Chondrocyte (in vitro differentiated cells): ENCODE measurements around the gene ACSM6. TPM values are rescaled to one million over a fixed set of nuclear protein-coding genes. Genes with fewer than 3 reads are reported as not detected.

ENCODE experiments used
- DNase-seq: peaks from one replicate; pipeline ENCODE4 v3.0.0; 2021; ENCODE audit warnings: mixed read lengths, low spot score
- H3K27ac Mint-ChIP-seq: one replicate; pipeline ENCODE4 v1.8.0; 2021; ENCODE audit warnings: mild to moderate bottlenecking, moderate library complexity, mixed read lengths; ENCODE audit not compliant: unreplicated experiment
- H3K27me3 Mint-ChIP-seq: 2 replicates; pipeline ENCODE4 v1.8.0; 2021; ENCODE audit warnings: low read depth, mixed read lengths
- H3K36me3 Mint-ChIP-seq: 2 replicates; pipeline ENCODE4 v1.8.0; 2021; ENCODE audit warnings: low read depth, mixed read lengths
- H3K4me1 Mint-ChIP-seq: 2 replicates; pipeline ENCODE4 v1.8.0; 2021; ENCODE audit warnings: low read depth, mild to moderate bottlenecking, mixed read lengths
- H3K4me3 Mint-ChIP-seq: one replicate; pipeline ENCODE4 v1.8.0; 2021; ENCODE audit warnings: mild to moderate bottlenecking, moderate library complexity, mixed read lengths; ENCODE audit not compliant: unreplicated experiment
- H3K9me3 Mint-ChIP-seq: 2 replicates; pipeline ENCODE4 v1.8.0; 2021; ENCODE audit warnings: low read depth, mixed read lengths
- CTCF ChIP-seq: fragments of 200-600 bp; sonication (generic); IDR thresholded peaks from 2 replicates; pipeline ENCODE4 v1.5.0; 2021; ENCODE audit warnings: antibody characterized with exemption, mild to moderate bottlenecking, moderate library complexity
- long read RNA-seq: library from polyadenylated mRNA; stranded (forward); transcript quantifications from one replicate; pipeline ENCODE4 v2.0.0, GENCODE V29; 2021
- total RNA-seq: library from RNA; stranded (reverse); gene quantifications from 3 replicates; pipeline ENCODE4 v1.2.1, GENCODE V29; 2021

ACSM6 gene
- not detected in 3 replicates for total RNA-seq
- long read RNA-seq = 0 reads

- Mint-ChIP-seq H3K4me3 (no peak within 1 kb of the TSS), H3K27ac (no peak within 1 kb of the TSS), H3K9me3 (peaks cover 2% of the 10 kb centered on the region), H3K27me3 (no peaks in the 10 kb centered on the region), H3K36me3 (no peaks in the 10 kb centered on the region), H3K4me1 (peaks cover 5% of the 10 kb centered on the region)
- TF ChIP-seq CTCF = no peak
- DNase-seq = no peak
These were observed at the start of gene ACSM6 for GRCh38 chr10:95193944-95194343. Gene ACSM6, plus strand, starts transcription at chr10:95194238. Its CDS starts 248 bp downstream, at chr10:95194486.

DNA sequence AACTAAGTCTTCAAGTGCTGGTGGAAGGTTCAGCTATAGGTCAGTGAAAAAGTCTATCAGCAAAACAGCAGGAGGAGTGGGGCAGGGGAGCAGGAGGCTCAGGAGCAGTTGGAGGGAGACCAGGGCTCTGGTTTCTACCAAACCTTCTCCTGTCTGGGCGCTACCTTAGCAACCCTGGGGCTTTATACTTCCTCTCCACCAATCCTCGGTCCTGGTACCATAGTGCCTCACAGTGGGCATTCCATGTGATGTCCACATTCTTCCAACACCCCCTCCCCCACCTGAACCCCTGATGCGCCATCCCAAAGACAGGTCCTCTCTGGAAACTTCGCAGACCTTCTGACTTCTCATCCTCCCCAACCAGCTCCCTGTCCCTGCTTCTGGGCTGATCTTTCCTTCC, 25.3 kb upstream of the ACSM6 start:
- Mint-ChIP-seq H3K27me3 (no peaks in the 10 kb centered on the region), H3K4me3 (no peak overlapping the region), H3K4me1 (no peaks in the 10 kb centered on the region), H3K36me3 (no peaks in the 10 kb centered on the region), H3K27ac (no peak overlapping the region), H3K9me3 (peaks cover 4% of the 10 kb centered on the region)
- DNase-seq = no peak
- TF ChIP-seq CTCF = no peak

DNA sequence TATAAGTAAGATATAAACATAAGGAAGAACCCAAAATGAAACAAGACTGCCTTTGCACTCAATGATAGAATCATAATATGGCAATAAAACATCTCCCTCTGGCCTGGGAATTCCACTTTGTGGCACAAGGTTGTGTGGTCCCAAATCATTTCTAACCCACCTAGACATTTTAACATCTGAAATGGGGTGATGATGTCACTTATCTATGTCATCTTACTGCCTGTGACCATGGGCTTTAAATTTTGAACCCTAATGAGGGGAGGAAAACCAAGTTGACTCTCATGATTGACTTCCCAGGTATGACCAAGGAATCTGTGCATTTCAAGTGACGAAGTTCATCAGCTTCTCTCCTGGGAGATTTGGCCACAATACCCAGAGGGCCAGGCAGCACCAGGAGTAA, 24.5 kb upstream of the ACSM6 start:
- Mint-ChIP-seq H3K27ac (no peak overlapping the region), H3K4me1 (no peaks in the 10 kb centered on the region), H3K27me3 (no peaks in the 10 kb centered on the region), H3K36me3 (peaks cover 1% of the 10 kb centered on the region), H3K4me3 (no peak overlapping the region), H3K9me3 (peaks cover 1% of the 10 kb centered on the region)
- no peak for DNase-seq
- TF ChIP-seq CTCF = no peak

- Mint-ChIP-seq H3K4me1 (no peaks in the 10 kb centered on the region), H3K9me3 (peaks cover 2% of the 10 kb centered on the region), H3K36me3 (peaks cover 1% of the 10 kb centered on the region), H3K27me3 (no peaks in the 10 kb centered on the region), H3K4me3 (no peak overlapping the region), H3K27ac (no peak overlapping the region)
- DNase-seq = no peak
- TF ChIP-seq CTCF = no peak
These were observed 23.2 kb upstream of the ACSM6 start for GRCh38 chr10:95170790-95171189.

GRCh38 chr10:95171336-95171735, 22.7 kb upstream of the ACSM6 start:
- H3K36me3 Mint-ChIP-seq = peaks cover 1% of the 10 kb centered on the region
- H3K27ac Mint-ChIP-seq = no peak overlapping the region
- H3K4me1 Mint-ChIP-seq = no peaks in the 10 kb centered on the region
- H3K27me3 Mint-ChIP-seq = no peaks in the 10 kb centered on the region
- peaks cover 2% of the 10 kb centered on the region for H3K9me3 Mint-ChIP-seq
- TF ChIP-seq CTCF = no peak
- no peak overlapping the region for H3K4me3 Mint-ChIP-seq
- no peak for DNase-seq
